Measurements from ENCODE around the gene KCNK18.

KCNK18 gene

GRCh38 chr10:117255835-117256460 is 58.7 kb downstream of the KCNK18 start:
- TF ChIP-seq CTCF (IDR thresholded peaks at IDR 0.05; ENCODE audit: borderline replicate concordance, control extremely low read depth, extremely low read depth, insufficient read depth, missing control alignments): no peak
- in situ Hi-C loops (cut with MboI; ENCODE audit: low sequenced_read_pairs, unreplicated experiment): no loop called here
- DNase-seq (ENCODE audit: low spot score): no peak

GRCh38 chr10:117256910-117257309 is 59.6 kb downstream of the KCNK18 start:
- in situ Hi-C loops (cut with MboI; ENCODE audit: low sequenced_read_pairs, unreplicated experiment): no loop called here
- no peak for DNase-seq (ENCODE audit: low spot score)
- no peak for TF ChIP-seq CTCF (IDR thresholded peaks at IDR 0.05; ENCODE audit: borderline replicate concordance, control extremely low read depth, extremely low read depth, insufficient read depth, missing control alignments)

- TF ChIP-seq CTCF (IDR thresholded peaks at IDR 0.05; ENCODE audit: borderline replicate concordance, control extremely low read depth, extremely low read depth, insufficient read depth, missing control alignments): no peak
- in situ Hi-C loops (cut with MboI; ENCODE audit: low sequenced_read_pairs, unreplicated experiment): no loop called here
- no peak for DNase-seq (ENCODE audit: low spot score)
Observed at GRCh38 chr10:117257721-117258120, 60.4 kb downstream of the KCNK18 start.

- TF ChIP-seq CTCF (IDR thresholded peaks at IDR 0.05; ENCODE audit: borderline replicate concordance, control extremely low read depth, extremely low read depth, insufficient read depth, missing control alignments): no peak
- in situ Hi-C loops (cut with MboI; ENCODE audit: low sequenced_read_pairs, unreplicated experiment): no loop called here
- no peak for DNase-seq (ENCODE audit: low spot score)
Observed at GRCh38 chr10:117259279-117259678, 62.0 kb downstream of the KCNK18 start.

All from GM13976 (cell line).